HepG2 (cell line): ENCODE data around the gene CD300C. TPM values are rescaled to one million over a fixed set of nuclear protein-coding genes. Genes with fewer than 3 reads are reported as not detected.
"Not testable (repeated sequence)": the region's sequence is repeated elsewhere in the genome, so short reads cannot be mapped to it uniquely, and the experiment has no call there.

ENCODE experiments used
- ATAC-seq: fragments of 200-7000 bp; cut with Tn5 transposase; 3 replicates; pipeline ENCODE4 v1.9.1; 2020; ENCODE audit warnings: mild to moderate bottlenecking, moderate library complexity
- BruUV-seq: library from RNA; stranded (reverse); fragments of 400-500 nt; replicated peaks from 2 replicates; lab custom pipeline; 2021; lab: Mats Ljungman, UMichigan
- CTCF ChIA-PET: fragments of 300-600 bp; formaldehyde crosslinking; extraction: SDS; loops from one replicate; lab custom pipeline; 2021; ENCODE audit warnings: low total read pairs, inconsistent platforms, low intra/inter-chr PET ratio; lab: Yijun Ruan, JAX
- POLR2A ChIA-PET: fragments of 350-600 bp; sonication (Branson Sonifier 250); formaldehyde crosslinking; loops from one replicate; lab custom pipeline; 2020; ENCODE audit warnings: antibody characterized with exemption, inconsistent platforms; lab: Yijun Ruan, JAX
- DNase-seq: peaks from one replicate; pipeline ENCODE4 v3.0.0-alpha.2; 2015; ENCODE audit warnings: low spot score
- FAIRE-seq: peaks from 3 replicates; lab custom pipeline; 2011; peaks lifted over from hg19 to GRCh38; lab: Jason Lieb, UNC
- H2AFZ ChIP-seq: one replicate; pipeline ENCODE4 v1.6.1; 2011; ENCODE audit warnings: low read length, inconsistent platforms
- H3K27ac ChIP-seq: fragments of 300-600 bp; 3 replicates; pipeline ENCODE4 v1.8.0; 2011; ENCODE audit warnings: mixed run types, mild to moderate bottlenecking, mixed read lengths, low read length, inconsistent platforms; ENCODE audit not compliant: insufficient read depth; ENCODE audit errors: extremely low read length
- H3K27me3 ChIP-seq, 2 experiments: fragments of 200-600 bp in 1 of 2; 2 replicates in 1 of 2; 3 replicates in 1 of 2; pipeline versions ENCODE4 v1.6.0 to v1.8.0; 2011; ENCODE audit warnings: low read length in 2 of 2, mild to moderate bottlenecking in 2 of 2, moderate library complexity in 2 of 2, inconsistent platforms in 1 of 2; ENCODE audit not compliant: insufficient read depth in 2 of 2, control insufficient read depth in 1 of 2
- H3K36me3 ChIP-seq, 2 experiments: fragments of 200-600 bp in 1 of 2; replicated peaks in 1 of 2; 2 replicates in 1 of 2; 3 replicates in 1 of 2; pipeline versions ENCODE4 v1.5.1 to v1.8.0; 2011; ENCODE audit warnings: low read length in 2 of 2, inconsistent platforms in 1 of 2; ENCODE audit not compliant: insufficient read depth in 2 of 2, control insufficient read depth in 1 of 2
- H3K4me1 ChIP-seq: 2 replicates; pipeline ENCODE4 v1.5.1; 2012; ENCODE audit warnings: low read length, inconsistent platforms; ENCODE audit not compliant: insufficient read depth
- H3K4me2 ChIP-seq: 2 replicates; pipeline ENCODE4 v1.6.0; 2011; ENCODE audit warnings: low read depth, low read length, inconsistent platforms
- H3K4me3 ChIP-seq, 3 experiments: fragments of 200-600 bp in 1 of 3; sonication (generic), shearing (Covaris generic) in 1 of 3; replicated peaks in 1 of 3; 2 replicates each; pipeline ENCODE4 v1.5.1; 2011 to 2016; ENCODE audit warnings: low read length in 3 of 3, inconsistent platforms in 2 of 3, low read depth in 2 of 3, mild to moderate bottlenecking in 2 of 3, control low read depth in 1 of 3, mixed read lengths in 1 of 3; ENCODE audit not compliant: insufficient read depth in 1 of 3
- H3K79me2 ChIP-seq: one replicate; pipeline ENCODE4 v1.6.1; 2011; ENCODE audit warnings: low read length, inconsistent platforms; ENCODE audit not compliant: insufficient read depth
- H3K9ac ChIP-seq: 2 replicates; pipeline ENCODE4 v1.6.0; 2011; ENCODE audit warnings: mild to moderate bottlenecking, low read depth, low read length, inconsistent platforms; ENCODE audit not compliant: insufficient read depth
- H3K9me3 ChIP-seq: 2 replicates; pipeline ENCODE4 v1.5.1; 2012; ENCODE audit warnings: mild to moderate bottlenecking, low read length
- H4K20me1 ChIP-seq: 2 replicates; pipeline ENCODE4 v1.6.0; 2011; ENCODE audit warnings: inconsistent platforms, mild to moderate bottlenecking, low read length, moderate library complexity; ENCODE audit not compliant: insufficient read depth
- ARID5B ChIP-seq: IDR thresholded peaks from 2 replicates; pipeline ENCODE4 v1.4.0; 2020; ENCODE audit warnings: mild to moderate bottlenecking, missing genetic modification reagents
- KDM6A ChIP-seq: IDR thresholded peaks from 2 replicates; pipeline ENCODE4 v1.6.1; 2016; ENCODE audit warnings: low read depth
- MBD4 ChIP-seq: IDR thresholded peaks from 2 replicates; pipeline ENCODE4 v1.6.1; 2012; ENCODE audit warnings: low read length, inconsistent platforms, borderline replicate concordance
- in situ Hi-C: cut with HindIII; loops from 2 replicates; pipeline ENCODE4 v1.10.0; 2017; ENCODE audit warnings: low pct_unique_long_range_greater_than_20kb; ENCODE audit not compliant: extremely low pct_ligation_motif_present
- intact Hi-C: fragments of 100-400 bp; cut with micrococcal nuclease; formaldehyde crosslinking; loops from one replicate; pipeline ENCODE4 v1.10.0; 2022; ENCODE audit not compliant: unreplicated experiment
- polyA plus RNA-seq, 8 experiments: library from polyadenylated mRNA; depleted of rRNA in 3 of 8; stranded (reverse) in 7 of 8; unstranded in 1 of 8; fragments of >200 nt; fragmentation: Illumina TruSeq in 4 of 8; extraction: Trizol in 4 of 8; gene quantifications; 2 replicates each; pipeline versions ENCODE4 v1.2.1 to v1.2.3, GENCODE V29; 2011 to 2016; ENCODE audit warnings: low read depth in 4 of 8, missing spikeins in 1 of 8, mixed read lengths in 1 of 8; ENCODE audit not compliant: insufficient read depth in 1 of 8
- total RNA-seq, 5 experiments: library from RNA; depleted of rRNA; stranded (reverse); fragments of >200 nt; fragmentation: Illumina TruSeq; extraction: Trizol; gene quantifications; 2 replicates each; pipeline ENCODE4 v1.2.3, GENCODE V29; 2016; ENCODE audit warnings: low read depth in 1 of 5

Gene CD300C
- total and polyA plus RNA-seq, 2 of the 13 experiments (the other 11 are each of a cell fraction or from before 2014, with no cell fraction given): not detected

- TF ChIP-seq ARID5B (CRISPR knock-in tag): no peak
- no peak for TF ChIP-seq KDM6A
- TF ChIP-seq MBD4: no peak
Observed at GRCh38 chr17:74574489-74575142, 28.7 kb upstream of the CD300C start (continued).

- intact Hi-C loops, H3K4me3 ChIP-seq, H3K9me3 ChIP-seq, H3K27ac ChIP-seq, H4K20me1 ChIP-seq, H3K4me1 ChIP-seq, POLR2A ChIA-PET, in situ Hi-C loops, H3K36me3 ChIP-seq, FAIRE-seq, H2AFZ ChIP-seq, ATAC-seq, BruUV-seq, H3K4me2 ChIP-seq, H3K79me2 ChIP-seq, H3K9ac ChIP-seq, DNase-seq, CTCF ChIA-PET: not testable (repeated sequence)
- H3K27me3 ChIP-seq: peaks cover 2 to 27% of the 10 kb centered on the region in 2 experiments
Observed at GRCh38 chr17:74573635-74574034, 27.7 kb upstream of the CD300C start.
